ENCODE results near the gene DYNC1I1.

The DYNC1I1 gene

DNA sequence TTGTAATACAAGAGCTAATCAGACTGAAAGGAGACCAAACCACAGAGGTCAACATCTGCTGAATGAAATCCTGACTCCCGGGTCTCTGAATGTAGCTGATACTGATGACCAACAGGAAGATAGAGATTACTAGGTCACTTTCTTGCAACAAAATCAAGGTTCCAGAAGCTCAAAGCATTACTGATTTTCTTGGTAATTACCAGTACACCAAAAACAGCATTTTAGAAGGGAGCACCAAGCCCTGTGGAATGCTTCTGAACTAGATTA lies 371.8 kb downstream of the DYNC1I1 start:
- no peak for DNase-seq (ENCODE audit: low read depth)

Measured in fibroblast of gingiva (primary cell).